HG03135 (cell line): ENCODE results near the gene SLC19A1.
"Not testable (repeated sequence)": the region's sequence is repeated elsewhere in the genome, so short reads cannot be mapped to it uniquely, and the experiment has no call there.

ENCODE experiments used
- ATAC-seq: cut with Tn5 transposase; IDR thresholded peaks from one replicate; pipeline ENCODE4 v1.9.1; 2021; ENCODE audit warnings: mild to moderate bottlenecking, moderate library complexity; ENCODE audit not compliant: unreplicated experiment

SLC19A1 gene

GRCh38 chr21:45506836-45507522 is 35.3 kb downstream of the SLC19A1 start:
- ATAC-seq: no peak

DNA sequence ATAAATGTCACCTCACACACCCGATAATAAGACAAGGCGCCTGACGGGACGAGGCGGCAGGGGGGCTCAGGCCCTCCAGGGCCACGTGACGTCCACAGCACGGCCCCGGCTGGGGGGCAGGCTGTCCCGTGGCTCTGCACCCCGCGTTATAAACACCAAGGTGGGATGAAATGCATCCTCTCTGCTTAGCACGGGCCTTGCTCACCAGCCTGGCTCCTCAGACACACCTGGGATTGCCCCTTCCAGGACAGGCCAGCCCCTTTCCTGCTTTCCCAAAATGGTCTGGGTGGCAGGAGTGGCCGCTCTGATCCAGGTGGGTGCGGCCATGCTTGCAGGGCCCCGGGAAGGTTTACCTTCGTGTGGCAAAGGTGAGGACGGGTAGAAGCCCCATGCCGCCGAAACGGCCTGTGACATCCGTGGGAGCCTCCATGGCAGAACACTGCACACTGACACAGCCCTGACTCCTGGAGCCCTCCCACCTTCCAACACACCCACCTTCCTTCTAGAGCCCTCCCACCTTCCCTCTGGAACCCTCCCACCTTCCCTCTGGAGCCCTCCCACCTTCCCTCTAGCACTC is 35.9 kb downstream of the SLC19A1 start:
- no peak for ATAC-seq

DNA sequence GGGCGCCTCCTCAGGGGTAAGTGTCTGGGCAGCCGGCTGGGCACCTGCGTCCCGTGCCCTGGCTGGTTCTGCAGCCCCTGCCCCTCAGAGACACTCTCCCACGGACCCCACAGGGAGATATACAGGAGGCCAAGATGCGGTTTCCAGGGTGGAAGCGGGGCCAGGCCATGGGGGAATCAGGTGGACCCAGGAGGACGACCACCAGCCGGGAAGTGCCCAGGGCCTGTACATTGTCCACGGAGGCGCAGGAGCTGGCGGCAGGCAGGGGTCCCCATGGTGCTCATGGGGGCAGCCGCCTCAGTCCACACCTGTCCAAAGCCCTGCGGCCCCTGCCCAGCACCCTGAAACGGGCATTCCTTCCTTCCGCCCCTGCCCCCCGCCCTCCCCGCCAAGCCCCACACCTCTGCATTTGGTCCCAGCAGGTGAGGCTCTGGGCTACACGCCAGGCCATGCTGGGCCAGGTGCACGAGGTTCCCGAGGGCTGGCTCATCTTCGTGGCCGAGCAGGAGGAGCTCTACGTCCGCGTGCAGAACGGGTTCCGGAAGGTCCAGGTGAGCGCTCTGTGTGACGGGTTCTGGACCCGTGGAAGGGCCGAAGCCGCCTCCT is 36.7 kb downstream of the SLC19A1 start:
- ATAC-seq: no peak

GRCh38 chr21:45504516-45505415 is 37.5 kb downstream of the SLC19A1 start:
- no peak for ATAC-seq

- ATAC-seq: no peak
These were observed 38.2 kb downstream of the SLC19A1 start for GRCh38 chr21:45504021-45504515.

GRCh38 chr21:45503226-45503625 is 39.0 kb downstream of the SLC19A1 start:
- ATAC-seq: not testable (repeated sequence)

DNA sequence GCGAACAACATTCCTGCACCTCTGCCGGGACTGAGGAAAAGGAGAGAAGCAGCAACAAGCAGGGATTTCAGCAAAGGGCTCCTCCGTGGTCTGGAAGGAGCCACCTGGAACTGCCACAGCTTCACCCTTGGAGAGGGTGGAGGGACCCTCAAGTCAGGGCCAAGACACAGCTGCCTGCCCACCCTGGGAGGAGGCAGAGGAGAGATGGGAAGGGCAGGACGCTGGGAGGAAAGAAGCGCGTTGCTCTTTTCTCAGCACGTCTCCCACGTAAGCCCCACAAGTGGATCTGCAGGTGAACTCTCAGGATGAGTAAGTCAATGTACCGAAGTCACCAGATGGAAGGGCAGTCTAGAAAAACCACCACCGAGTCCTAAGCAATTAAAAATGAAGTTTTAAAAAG is 39.6 kb downstream of the SLC19A1 start:
- ATAC-seq: no peak

GRCh38 chr21:45502006-45502345 is 40.3 kb downstream of the SLC19A1 start:
- no peak for ATAC-seq

DNA sequence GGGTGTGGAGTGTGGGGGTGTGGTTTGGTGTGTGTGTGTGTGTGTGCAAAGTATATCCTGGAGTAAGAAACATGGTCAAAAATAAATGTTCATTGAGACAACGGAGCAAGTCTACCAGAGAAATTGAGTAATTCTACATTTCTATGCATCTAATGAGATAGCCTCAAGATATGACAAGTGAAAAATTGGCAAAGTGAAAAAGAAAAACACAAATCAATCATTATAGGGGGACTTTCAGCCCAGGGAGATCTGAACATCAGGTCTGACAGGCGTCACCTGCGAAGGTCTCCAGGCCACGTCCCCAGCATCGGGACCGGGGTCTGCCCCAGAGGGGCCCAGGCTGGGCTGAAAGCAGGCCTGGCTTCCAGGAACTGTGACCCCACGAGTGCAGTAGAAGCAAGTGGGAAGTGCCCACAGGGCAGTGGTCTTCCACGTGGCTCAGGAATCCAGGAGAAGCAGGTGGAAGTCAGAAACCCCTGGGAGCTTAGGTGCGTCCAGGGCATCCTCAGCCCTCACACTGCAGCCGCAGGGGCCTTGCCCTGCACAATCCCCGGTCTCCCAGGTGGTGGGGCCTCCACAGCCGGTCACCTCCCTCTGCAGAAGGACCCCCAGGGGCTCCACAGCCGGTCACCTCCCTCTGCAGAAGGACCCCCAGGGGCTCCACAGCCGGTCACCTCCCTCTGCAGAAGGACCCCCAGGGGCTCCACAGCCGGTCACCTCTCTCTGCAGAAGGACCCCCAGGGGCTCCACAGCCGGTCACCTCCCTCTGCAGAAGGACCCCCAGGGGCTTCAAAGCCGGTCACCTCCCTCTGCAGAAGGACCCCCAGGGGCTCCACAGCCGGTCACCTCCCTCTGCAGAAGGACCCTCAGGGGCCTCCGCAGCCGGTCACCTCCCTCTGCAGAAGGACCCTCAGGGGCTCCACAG is 40.9 kb downstream of the SLC19A1 start:
- not testable (repeated sequence) for ATAC-seq

DNA sequence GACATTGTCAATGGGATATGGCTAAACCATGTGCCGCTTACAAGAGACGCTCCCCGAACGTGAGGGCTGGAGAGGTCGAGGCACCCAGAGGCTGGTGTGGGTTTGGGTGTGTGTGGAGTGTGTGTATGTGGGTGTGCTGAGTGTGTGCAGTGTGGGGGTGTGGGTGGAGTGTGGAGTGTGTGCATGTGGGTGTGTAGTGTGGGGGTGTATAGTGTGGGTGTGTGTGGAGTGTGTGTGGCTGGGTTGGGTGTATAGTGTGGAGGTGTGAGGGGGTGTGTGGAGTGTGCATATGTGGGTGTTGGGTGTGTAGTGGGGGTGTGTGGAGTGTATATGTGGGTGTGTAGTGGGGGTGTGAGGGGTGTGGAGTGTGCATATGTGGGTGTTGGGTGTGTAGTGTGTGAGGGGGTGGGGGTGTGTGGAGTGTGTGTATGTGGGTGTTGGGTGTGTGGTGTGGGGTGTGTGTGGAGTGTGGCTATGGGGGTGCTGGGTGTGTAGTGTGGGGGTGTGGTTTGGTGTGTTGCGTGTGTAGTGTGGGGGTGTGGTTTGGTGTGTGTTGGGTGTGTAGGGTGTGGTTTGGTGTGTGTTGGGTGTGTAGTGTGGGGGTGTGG is 42.2 kb downstream of the SLC19A1 start:
- no peak for ATAC-seq

DNA sequence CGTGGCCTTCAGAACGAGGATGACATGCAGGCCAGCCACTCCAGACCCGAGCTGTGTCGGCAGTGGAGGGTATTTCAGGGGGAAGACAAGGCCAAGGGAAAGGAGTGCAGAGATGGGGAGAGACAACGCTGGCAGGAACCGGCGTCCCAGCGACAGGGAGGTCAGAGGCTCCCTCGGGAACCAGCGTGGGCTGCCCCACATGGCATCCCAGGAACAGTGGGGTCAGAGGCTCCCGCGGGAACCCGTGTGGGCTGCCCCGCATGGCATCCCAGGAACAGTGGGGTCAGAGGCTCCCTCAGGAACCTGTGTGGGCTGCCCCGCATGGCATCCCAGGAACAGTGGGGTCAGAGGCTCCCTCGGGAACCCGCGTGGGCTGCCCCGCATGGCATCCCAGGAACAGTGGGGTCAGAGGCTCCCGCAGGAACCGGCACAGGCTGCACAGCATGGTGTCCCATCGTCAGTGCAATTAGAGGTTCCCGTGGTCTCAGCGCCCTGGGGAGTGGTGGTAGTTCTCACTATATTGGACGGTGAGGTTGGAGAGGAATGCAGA is 43.0 kb downstream of the SLC19A1 start:
- ATAC-seq: no peak

DNA sequence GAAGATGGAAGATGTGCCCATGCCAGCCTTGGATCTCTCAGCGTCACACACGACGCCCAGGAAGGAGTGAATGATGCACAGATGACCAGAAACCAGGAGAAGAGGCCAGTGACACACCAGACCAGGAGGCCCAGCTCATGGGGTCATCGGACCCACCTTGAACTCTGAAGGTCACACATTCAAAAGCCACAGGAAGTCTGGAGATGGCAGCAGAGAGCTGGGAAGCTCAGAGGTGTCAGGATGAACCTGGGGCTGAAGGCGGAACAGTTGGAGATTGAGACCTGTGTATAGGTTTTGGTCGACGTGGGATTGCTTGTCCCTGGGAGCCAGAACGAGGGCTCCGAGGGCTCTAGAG is 43.6 kb downstream of the SLC19A1 start:
- no peak for ATAC-seq

GRCh38 chr21:45497846-45498645 is 44.2 kb downstream of the SLC19A1 start:
- ATAC-seq: no peak

- ATAC-seq: no peak
These were observed 45.0 kb downstream of the SLC19A1 start for GRCh38 chr21:45496968-45497845.

DNA sequence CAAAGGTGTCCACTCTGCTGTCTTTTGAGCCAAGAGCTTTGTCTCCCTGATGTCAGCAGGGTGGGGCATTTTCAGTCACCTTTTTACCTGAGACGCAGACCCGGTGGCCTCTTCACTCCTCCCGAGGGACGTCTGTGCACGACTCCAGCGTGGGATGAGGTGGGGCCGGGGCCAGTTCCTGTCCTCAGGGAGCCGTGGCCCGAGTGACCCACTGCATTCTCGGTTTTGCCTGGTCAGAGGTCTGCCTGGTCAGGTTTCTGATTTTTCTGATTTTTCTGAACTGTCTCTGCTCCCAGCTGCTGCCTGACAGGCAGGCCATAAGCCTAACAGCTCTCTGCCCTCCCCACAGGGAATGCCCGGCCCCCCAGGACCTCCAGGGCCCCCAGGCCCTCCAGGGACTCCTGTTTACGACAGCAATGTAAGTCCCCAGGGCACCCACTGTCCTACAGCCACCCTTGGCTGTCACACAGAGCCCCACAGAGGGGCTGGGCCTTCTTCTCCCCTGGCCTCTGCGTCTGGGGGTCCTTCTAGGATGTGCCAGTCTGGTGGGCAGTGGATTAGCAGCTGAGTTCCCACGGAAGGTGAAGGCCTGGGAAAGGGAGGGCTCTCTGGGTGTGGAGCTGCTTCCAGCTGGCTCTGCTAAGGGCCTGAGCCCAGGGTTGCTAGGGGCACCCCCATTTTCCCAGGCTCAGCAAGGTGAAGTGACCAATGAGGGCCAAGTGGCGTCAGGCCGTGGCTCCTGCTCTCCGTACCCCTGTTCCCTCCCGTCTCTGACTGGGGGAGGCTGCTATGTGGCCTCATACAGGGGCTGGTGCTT is 45.9 kb downstream of the SLC19A1 start:
- ATAC-seq: no peak

- no peak for ATAC-seq
These were observed 47.2 kb downstream of the SLC19A1 start for GRCh38 chr21:45494851-45495680.
